Lower lobe of right lung (tissue), 2 donors: ENCODE data around the gene RDH12. TPM values are rescaled to one million over a fixed set of nuclear protein-coding genes. Genes with fewer than 3 reads are reported as not detected.
A peak's percentile ranks its signal among the peaks of the same experiment; 100 is the strongest.

Experiments used
- ATAC-seq, 2 donors: fragments of 200-7000 bp; cut with Tn5 transposase; one replicate each; pipeline ENCODE4 v1.9.1; 2020 to 2022; ENCODE audit warnings: mild to moderate bottlenecking in 2 of 2, moderate library complexity in 2 of 2
- DNase-seq: peaks from one replicate; pipeline ENCODE4 v3.0.0-alpha.2; 2020
- H3K27ac ChIP-seq: fragments of 200-600 bp; one replicate; pipeline ENCODE4 v1.8.0; 2022
- H3K27me3 ChIP-seq: fragments of 200-600 bp; one replicate; pipeline ENCODE4 v1.8.0; 2022; ENCODE audit warnings: low read depth
- H3K36me3 ChIP-seq: fragments of 200-600 bp; one replicate; pipeline ENCODE4 v1.8.0; 2022; ENCODE audit warnings: mild to moderate bottlenecking
- H3K4me1 ChIP-seq: fragments of 200-600 bp; one replicate; pipeline ENCODE4 v1.8.0; 2022
- H3K4me3 ChIP-seq: fragments of 200-600 bp; one replicate; pipeline ENCODE4 v1.8.0; 2022; ENCODE audit warnings: mild to moderate bottlenecking
- H3K9me3 ChIP-seq: fragments of 200-600 bp; one replicate; pipeline ENCODE4 v1.8.0; 2022
- intact Hi-C: fragments of 100-400 bp; cut with DNase I; formaldehyde crosslinking; loops from one replicate; pipeline ENCODE4 v1.11.0; 2022
- total RNA-seq: library from RNA; stranded (reverse); fragmentation: NEBNext Ultra II Directional; extraction: Animal tissue kit (Norgen Biotek cat#: 25700); gene quantifications from one replicate; pipeline ENCODE4 v1.2.1, GENCODE V29; 2021
- TF ChIP-seq, protein P1 (sequence below): fragments of 200-600 bp; IDR thresholded peaks from one replicate; pipeline ENCODE4 v1.8.0; 2022; ENCODE audit warnings: antibody characterized with exemption, mild to moderate bottlenecking
- donor health status: DM: no; HTN: yes; CAD: no; lungs with severe emphysema.

The RDH12 gene
- total RNA-seq, 1 donor from 2014 or later: 0.38 TPM

DNA sequence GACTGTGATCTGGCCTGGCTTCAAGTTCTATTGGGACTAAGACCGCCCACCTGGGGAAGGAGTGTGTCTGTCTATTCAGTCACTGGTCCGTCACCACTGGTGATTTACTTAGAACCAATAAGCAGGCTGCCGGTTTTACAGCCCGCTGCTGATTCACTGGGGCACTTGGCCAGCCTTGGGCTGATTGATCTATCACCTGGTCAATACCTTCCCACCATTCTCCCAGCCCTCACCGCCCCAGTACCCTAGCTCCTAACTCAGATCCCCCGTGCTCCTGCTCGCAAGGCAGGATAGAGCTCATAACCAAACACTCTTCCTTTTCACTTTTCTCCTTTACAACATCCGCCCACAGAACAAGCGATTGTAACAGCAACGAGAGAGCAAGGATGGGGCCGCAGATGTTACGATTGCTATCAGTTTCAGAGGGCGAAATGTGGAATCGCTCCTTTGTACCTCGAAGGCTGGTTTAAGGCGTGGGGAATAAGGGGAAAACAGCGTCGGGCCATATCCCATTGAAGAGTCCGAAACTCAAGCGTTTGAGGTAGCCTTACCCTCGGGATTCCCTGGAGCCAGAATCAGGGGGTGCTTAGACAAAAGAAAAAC, 6.8 kb upstream of the RDH12 start:
- Histone ChIP-seq H3K9me3 (no peaks in the 10 kb centered on the region), H3K4me3 (peak overlapping the region; percentile 71), H3K4me1 (peaks cover 12% of the 10 kb centered on the region), H3K36me3 (peaks cover 27% of the 10 kb centered on the region), H3K27me3 (no peaks in the 10 kb centered on the region), H3K27ac (peak overlapping the region; percentile 73)
- intact Hi-C loops: no loop called here
- TF ChIP-seq, protein P1, sequence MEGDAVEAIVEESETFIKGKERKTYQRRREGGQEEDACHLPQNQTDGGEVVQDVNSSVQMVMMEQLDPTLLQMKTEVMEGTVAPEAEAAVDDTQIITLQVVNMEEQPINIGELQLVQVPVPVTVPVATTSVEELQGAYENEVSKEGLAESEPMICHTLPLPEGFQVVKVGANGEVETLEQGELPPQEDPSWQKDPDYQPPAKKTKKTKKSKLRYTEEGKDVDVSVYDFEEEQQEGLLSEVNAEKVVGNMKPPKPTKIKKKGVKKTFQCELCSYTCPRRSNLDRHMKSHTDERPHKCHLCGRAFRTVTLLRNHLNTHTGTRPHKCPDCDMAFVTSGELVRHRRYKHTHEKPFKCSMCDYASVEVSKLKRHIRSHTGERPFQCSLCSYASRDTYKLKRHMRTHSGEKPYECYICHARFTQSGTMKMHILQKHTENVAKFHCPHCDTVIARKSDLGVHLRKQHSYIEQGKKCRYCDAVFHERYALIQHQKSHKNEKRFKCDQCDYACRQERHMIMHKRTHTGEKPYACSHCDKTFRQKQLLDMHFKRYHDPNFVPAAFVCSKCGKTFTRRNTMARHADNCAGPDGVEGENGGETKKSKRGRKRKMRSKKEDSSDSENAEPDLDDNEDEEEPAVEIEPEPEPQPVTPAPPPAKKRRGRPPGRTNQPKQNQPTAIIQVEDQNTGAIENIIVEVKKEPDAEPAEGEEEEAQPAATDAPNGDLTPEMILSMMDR: no peak
- DNase-seq (peak; percentile 63), ATAC-seq (peak; percentile 84 to 93)

DNA sequence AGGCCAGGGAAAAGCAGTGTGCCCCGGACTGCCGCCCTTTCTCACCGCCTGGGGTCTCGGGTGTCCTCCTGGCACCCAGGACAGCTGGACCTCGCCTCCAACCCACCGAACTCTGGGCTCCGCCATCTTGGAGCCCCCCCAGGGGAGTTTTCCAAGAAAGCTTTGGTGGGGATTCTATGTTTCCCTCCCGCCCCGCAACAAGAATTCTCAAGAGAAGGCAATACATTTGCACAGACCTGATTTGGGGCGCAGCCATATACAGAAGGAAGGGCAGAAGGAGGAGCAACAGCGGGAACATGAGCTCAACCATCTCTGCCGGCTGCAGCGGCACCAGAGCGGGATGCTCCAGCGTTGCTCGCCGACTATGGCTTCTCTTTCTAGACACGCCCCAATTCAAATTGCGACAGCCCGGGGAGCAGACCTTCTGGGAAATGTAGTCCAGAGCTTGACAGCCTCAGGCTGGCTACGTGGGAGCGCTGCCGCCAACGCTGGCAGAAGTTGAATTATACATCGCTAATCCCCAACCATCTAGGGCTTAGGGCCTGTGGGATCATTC, 6.2 kb upstream of the RDH12 start, which contains the start of gene RDH11:
TSS of gene RDH11 (minus strand) at position 371 of the 556 bp plus-strand sequence. CDS start at position 310, 61 bp downstream.
- DNase-seq (peak; percentile 90), ATAC-seq (peak; percentile 97 to 99)
- H3K9me3 ChIP-seq: no peaks in the 10 kb centered on the region
- intact Hi-C loops: no loop called here
- peak within 1 kb of the TSS; percentile 71 for H3K4me3 ChIP-seq
- H3K27me3 ChIP-seq: no peaks in the 10 kb centered on the region
- peaks cover 21% of the 10 kb centered on the region for H3K36me3 ChIP-seq
- H3K4me1 ChIP-seq: peaks cover 12% of the 10 kb centered on the region
- peak within 1 kb of the TSS; percentile 73 for H3K27ac ChIP-seq
- TF ChIP-seq, protein P1: no peak

DNA sequence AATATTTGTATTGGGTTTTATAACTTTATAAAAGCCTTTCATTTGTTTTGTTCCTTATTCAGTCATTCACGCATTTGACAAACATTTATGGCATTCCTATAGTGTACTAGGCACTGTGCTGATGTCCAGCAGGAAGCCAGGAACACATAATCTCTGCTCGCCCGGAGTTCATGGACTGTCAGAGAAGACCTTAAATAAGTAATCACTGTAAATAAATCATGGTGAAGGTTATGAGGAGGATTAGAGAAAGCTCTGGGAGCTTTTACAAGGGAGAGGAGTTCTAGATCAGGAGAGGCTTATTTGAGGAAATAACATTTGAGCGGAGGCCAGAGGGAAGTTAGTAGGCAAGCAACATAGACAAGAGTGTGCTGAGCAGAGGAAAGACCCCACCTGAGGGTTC, 4.7 kb upstream of the RDH12 start:
- DNase-seq: no peak
- H3K9me3 ChIP-seq: no peaks in the 10 kb centered on the region
- no peak overlapping the region for H3K27ac ChIP-seq
- peaks cover 12% of the 10 kb centered on the region for H3K4me1 ChIP-seq
- intact Hi-C loops: no loop called here
- no peak for ATAC-seq
- TF ChIP-seq, protein P1: no peak
- no peak overlapping the region for H3K4me3 ChIP-seq
- H3K36me3 ChIP-seq: peaks cover 6% of the 10 kb centered on the region
- H3K27me3 ChIP-seq: no peaks in the 10 kb centered on the region

DNA sequence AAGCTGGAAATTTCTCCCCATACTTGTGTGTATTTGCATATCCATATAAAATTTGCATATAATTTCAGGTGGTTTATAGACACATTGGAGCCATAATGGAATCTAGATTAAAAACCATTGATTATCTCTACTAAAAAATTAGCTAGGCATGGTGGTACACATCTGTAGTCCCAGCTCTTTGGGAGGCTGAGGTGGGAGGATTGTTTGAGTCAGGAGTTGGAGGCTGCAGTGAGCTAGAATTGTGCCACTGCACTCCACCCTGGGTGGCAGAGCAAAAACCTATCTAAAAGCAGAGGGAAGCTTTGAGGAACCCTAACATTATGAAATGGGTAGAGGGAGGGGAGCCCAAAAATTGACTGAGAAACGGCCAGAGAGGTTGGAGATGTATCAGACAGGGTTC, 3.5 kb upstream of the RDH12 start:
- no peak for ATAC-seq
- intact Hi-C loops: no loop called here
- no peak for DNase-seq
- H3K4me3 ChIP-seq: no peak overlapping the region
- peaks cover 12% of the 10 kb centered on the region for H3K4me1 ChIP-seq
- no peak overlapping the region for H3K27ac ChIP-seq
- no peaks in the 10 kb centered on the region for H3K27me3 ChIP-seq
- no peaks in the 10 kb centered on the region for H3K9me3 ChIP-seq
- no peaks in the 10 kb centered on the region for H3K36me3 ChIP-seq
- TF ChIP-seq, protein P1: no peak

DNA sequence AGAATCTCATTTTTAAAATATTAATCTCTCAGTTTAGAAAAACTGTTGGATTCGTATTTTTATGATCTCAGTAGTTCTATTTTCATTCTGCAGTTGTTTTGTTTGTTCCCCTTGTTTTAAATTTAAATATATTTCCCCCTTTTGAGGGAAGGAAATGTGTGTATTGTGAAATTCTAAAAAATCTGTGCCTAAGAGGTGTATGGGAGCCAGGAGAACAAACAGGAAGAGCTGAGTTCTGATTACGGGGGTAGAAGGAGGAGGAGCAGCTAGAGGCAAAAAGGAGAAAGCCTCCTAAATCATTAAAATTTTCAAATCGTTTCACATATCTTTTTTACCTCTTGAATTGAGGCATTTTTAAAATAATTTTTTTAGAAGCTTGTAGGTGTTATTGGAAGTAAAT, 2.3 kb downstream of the RDH12 start:
- peak in 1 of 2 donors; percentile 54 for ATAC-seq
- Histone ChIP-seq H3K4me3 (no peak overlapping the region), H3K27ac (no peak overlapping the region), H3K27me3 (no peaks in the 10 kb centered on the region), H3K9me3 (no peaks in the 10 kb centered on the region), H3K4me1 (no peaks in the 10 kb centered on the region), H3K36me3 (no peaks in the 10 kb centered on the region)
- no peak for DNase-seq
- intact Hi-C loops: loop anchor here (10.0 kb wide), 1 partner anchor 89 kb away; the partner anchor contains the start of gene ARG2
- TF ChIP-seq, protein P1: no peak
